HG02943 (cell line): ENCODE results near the gene HSPA12A.
"Not testable (repeated sequence)": the region's sequence is repeated elsewhere in the genome, so short reads cannot be mapped to it uniquely, and the experiment has no call there.

Source experiments
- ATAC-seq: cut with Tn5 transposase; IDR thresholded peaks from one replicate; pipeline ENCODE4 v1.9.1; 2021; ENCODE audit warnings: mild to moderate bottlenecking, low read depth, moderate library complexity; ENCODE audit not compliant: unreplicated experiment

Gene HSPA12A

GRCh38 chr10:116719804-116720203, 22.6 kb downstream of the HSPA12A start:
- ATAC-seq: no peak

DNA sequence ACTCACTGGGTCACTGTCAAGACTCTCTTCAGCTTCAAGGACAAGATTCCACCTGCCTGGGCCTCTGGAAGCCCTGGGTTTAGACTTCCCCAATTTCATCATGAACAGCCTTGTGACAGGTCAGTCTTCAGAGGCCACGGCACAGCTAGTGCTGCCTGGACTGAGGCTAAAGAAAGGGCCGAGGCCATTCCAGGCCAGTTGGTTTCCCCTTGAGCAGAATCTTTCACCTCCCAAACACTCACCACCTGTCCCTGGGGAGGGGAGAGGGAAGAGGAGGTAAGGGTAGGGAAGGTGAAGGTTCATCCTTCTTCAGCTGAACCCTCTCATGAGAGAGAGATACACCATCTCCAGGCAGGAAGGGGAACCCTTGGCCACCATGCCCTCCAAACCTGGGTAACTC, 24.3 kb downstream of the HSPA12A start:
- ATAC-seq: no peak

GRCh38 chr10:116716381-116716780, 26.0 kb downstream of the HSPA12A start:
- ATAC-seq: no peak

DNA sequence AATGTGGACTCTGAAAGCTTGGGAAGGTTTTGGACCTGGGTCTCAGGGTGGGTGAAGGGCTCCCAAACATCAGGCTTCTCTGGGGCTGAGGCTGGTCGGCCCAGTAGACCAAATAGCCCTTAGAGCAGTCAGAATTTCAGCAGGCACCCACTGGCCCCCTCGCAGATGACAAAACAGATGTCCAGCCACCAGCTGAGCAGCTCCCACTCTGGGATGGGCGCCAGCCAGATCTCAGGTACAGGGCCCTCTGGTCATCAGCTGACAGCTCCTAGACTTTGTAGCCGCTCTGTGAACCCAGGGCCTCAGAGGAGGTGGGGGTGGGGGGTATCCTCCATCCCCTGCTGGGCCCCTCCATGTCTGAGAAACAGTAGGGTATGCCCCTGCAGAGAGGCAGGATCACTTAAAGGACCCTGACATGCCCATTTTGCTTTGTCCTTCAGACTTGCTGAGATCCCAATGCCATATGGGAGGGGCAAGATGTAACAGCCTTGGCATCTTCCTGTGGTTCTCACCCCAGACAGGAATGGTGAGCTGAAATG, 26.5 kb downstream of the HSPA12A start:
- no peak for ATAC-seq

DNA sequence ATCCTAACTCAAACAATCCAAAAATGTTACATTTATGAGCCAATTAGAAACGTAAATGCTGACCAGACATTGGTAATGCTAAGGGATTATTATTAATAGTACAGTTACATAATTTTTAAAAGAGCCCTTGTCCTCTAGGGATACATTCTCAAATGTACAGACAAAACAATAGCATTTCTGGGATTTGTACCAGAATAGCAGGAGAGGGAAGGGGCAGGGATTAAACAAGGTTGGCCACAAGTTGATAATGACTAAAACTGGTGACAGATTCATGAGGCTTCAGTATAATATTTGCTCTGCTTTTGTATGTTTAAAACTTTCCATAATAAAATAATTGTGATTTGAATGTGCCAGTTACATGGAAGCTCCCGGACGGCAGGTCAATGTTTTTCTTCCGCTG, 27.0 kb downstream of the HSPA12A start:
- no peak for ATAC-seq

GRCh38 chr10:116713846-116714245, 28.5 kb downstream of the HSPA12A start:
- no peak for ATAC-seq

DNA sequence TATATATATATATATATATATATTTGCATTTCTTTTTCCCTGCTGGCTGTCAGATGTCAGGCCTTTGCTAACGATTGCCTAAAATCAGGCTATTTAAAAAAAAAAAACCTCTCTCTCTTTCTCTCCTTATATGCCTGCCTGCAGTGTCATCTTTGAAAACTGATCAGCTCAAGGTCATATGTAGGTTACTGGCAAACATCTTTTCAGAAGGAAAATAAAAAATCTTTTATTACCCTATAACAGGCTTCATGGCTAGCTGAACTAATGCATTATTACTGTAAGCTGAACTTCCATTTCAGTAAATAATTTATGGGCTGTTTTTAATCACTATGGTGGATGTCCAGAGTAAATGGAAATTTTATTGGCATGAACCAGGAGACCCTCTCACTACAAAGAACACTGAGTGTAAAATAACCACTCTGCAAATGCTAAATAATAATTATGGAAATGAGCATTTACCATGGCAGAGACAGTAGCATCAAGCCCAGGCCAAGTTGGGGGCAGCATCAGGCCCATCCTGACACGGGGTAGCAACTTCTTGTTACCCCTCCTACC, 29.3 kb downstream of the HSPA12A start:
- ATAC-seq: no peak

DNA sequence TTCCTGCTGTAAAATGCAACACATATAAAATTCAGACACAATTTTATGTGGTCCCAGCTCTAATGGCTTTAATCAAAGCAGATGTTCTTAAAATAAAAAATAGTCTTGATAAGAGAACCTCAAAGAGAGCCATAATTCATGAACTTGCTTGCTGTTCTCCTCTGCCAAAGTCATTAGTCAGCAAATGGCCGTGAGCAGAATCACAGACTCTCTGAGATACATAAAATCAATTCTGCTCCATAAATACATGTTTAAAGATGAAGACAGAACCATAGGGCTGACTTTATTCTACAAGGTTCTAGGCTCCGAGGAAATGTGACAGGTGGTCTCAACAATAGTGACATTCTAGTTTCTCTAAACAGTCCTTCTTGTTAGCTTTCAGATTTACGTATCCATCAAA, 29.8 kb downstream of the HSPA12A start:
- no peak for ATAC-seq

GRCh38 chr10:116711803-116712202, 30.6 kb downstream of the HSPA12A start:
- ATAC-seq: not testable (repeated sequence)

GRCh38 chr10:116710076-116710475, 32.3 kb downstream of the HSPA12A start:
- ATAC-seq: no peak

- ATAC-seq: no peak
These were observed 33.5 kb downstream of the HSPA12A start for GRCh38 chr10:116708877-116709276.

DNA sequence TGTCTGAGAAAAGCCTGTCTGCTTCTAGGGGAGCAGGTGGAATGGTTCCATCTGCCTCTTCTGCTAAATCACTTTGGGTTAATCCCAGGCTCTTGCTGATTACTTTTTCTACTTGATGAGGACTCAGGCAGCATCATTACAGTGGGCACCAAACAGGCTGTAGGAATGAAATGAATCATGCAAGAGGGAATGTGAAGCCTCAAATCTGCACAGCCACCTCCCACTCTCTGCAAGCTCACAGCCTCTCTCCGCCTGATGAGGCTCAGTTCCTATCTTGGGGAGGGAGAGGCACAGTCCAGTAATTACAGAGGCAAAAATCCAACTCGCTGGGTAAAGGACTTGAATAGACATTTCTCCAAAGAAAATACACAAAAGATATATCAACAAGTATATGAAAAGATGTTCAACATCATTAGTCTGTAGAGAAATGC, 34.0 kb downstream of the HSPA12A start:
- ATAC-seq: no peak

- ATAC-seq: no peak
These were observed 34.4 kb downstream of the HSPA12A start for GRCh38 chr10:116707981-116708380.

DNA sequence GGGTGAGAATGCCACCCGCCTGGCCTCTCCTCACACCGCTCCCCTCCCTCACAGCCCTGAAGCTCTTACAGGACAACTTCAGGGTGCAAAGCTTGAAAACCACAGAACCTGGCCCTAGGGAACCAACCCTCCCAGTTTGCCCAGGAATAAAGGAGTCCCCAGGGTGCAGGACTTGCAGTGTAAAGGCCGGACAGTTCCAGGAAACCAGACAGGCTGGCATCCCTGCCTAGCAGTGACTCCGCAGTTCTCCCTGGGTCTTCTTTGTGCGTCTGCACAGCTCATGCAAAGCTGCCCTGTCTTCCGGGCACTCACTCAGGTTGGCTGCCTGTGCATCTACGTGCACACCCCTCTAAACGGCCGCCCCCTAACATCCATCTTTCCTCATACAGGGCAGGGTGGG, 36.1 kb downstream of the HSPA12A start:
- no peak for ATAC-seq

DNA sequence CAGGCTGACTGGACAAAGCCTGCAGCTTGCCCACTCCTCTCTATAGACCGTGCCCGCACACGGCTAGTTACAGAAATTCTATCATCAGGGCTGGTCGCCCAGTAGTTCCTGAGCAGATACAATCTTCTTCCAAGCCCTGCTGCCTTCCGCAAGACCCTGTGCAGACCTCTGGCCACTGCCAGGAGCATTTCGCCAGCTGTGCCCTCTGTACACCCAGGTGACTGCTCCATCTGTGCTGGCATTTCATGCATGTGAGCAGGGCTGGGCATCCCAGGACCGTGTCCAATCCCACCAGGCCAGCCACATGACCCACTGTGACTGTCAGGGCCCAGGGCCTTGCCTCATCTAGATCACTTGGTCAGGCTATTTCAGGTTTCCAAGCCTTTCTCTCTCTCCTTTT, 36.9 kb downstream of the HSPA12A start:
- ATAC-seq: no peak

DNA sequence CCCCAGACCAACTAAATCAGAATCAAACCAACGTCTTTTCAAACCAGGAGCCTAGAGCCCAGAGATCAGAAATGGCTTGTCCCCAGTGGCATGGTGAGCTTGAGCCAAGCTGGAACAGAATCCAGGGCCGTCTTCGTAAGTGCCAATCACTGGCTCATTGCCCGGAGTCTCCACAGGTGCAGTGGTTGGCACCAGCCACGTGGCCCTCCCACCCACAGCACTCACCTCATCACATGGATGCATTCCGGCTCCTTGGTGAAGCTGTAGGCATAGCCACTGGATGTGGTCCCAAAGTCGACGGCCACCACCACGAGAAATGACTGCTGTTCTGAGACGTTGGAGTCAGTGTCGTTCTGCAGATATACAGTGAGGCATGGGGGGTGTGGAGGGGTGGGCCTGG, 37.4 kb downstream of the HSPA12A start:
- ATAC-seq: no peak

DNA sequence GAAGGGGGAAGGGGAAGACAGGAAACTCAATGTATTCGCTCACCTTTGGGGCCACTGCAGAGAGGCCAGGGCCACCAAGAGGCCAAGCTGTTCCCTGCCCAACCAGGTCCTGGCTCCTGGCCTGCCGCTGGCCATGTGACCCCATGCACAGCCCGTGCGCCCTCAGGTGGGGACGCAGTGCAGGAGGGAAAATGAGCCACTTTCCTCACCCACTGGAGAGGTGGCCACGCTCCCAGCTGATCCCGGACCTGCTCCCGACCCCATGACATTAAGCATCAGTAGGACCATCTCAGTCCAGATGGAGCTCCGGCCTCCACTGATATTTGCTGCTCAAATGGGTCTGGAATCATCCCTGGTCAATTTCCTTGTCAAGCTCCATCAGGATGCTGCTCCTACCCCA, 40.2 kb downstream of the HSPA12A start:
- ATAC-seq: no peak

- ATAC-seq: no peak
These were observed 42.8 kb downstream of the HSPA12A start for GRCh38 chr10:116699471-116700150.

GRCh38 chr10:116699049-116699448, 43.3 kb downstream of the HSPA12A start:
- no peak for ATAC-seq

GRCh38 chr10:116698364-116698763, 44.0 kb downstream of the HSPA12A start:
- no peak for ATAC-seq

DNA sequence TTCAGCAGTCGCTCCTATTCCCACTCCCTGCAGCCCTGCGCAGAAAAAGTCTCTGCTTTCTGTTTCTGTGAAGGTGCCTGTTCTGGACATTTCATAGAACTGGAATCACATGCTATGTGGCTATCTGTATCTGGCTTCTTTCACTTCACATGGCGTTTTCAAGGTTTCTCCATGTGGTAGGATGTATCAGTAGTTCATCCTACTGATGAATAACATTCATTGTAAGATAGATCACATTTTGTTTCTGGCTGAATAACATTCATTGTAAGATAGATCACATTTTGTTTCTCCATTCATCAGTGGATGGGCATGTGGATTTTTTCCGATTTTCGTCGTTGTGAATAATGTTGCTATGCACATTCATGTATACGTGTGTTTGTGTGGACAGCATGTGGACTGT, 44.5 kb downstream of the HSPA12A start:
- no peak for ATAC-seq

- ATAC-seq: no peak
These were observed 45.4 kb downstream of the HSPA12A start for GRCh38 chr10:116696919-116697318.
